ENCODE measurements around the gene NOD1. TPM values are rescaled to one million over a fixed set of nuclear protein-coding genes. Genes with fewer than 3 reads are reported as not detected.
"Not testable (repeated sequence)": the region's sequence is repeated elsewhere in the genome, so short reads cannot be mapped to it uniquely, and the experiment has no call there.

NOD1 gene
- total RNA-seq, 2 experiments from 2014 or later = 12.8 to 14.0 TPM

GRCh38 chr7:30389791-30390190, 88.8 kb downstream of the NOD1 start:
- H3K27ac Mint-ChIP-seq = no peak overlapping the region
- H3K4me3 Mint-ChIP-seq = no peak overlapping the region
- no peaks in the 10 kb centered on the region for H3K9me3 Mint-ChIP-seq
- H3K36me3 Mint-ChIP-seq = no peaks in the 10 kb centered on the region
- H3K4me1 Mint-ChIP-seq (ENCODE audit: low read depth) = no peaks in the 10 kb centered on the region
- intact Hi-C loops (cut with micrococcal nuclease) = no loop called here
- no peak for DNase-seq
- no peaks in the 10 kb centered on the region for H3K27me3 Mint-ChIP-seq
- POLR2A ChIA-PET = no interaction called here
- CTCF ChIA-PET = no interaction called here

DNA sequence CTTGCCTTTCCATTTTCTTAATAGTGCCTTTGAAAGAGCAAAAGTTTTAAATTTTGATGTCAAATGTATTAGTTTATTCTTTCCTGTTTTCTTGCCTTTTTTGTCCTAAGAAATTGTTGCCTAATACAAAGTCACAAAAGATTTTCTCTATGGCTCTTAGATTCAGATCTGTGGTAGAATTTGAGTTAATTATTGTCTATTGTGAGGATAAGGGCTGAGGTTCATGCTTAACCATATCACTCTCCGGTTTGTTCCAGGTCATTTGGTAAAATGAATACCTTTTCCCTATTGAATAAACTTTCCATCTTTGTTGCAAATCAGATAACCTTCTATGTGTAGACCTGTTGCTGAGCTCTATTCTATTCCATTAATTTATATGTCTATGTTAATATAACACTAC, 96.0 kb downstream of the NOD1 start:
- CTCF ChIA-PET = no interaction called here
- peaks cover 12% of the 10 kb centered on the region for H3K9me3 Mint-ChIP-seq
- POLR2A ChIA-PET = no interaction called here
- H3K27ac Mint-ChIP-seq = no peak overlapping the region
- no peak overlapping the region for H3K4me3 Mint-ChIP-seq
- DNase-seq = no peak
- no peaks in the 10 kb centered on the region for H3K27me3 Mint-ChIP-seq
- intact Hi-C loops (cut with micrococcal nuclease) = no loop called here
- H3K4me1 Mint-ChIP-seq (ENCODE audit: low read depth) = no peaks in the 10 kb centered on the region
- H3K36me3 Mint-ChIP-seq = no peaks in the 10 kb centered on the region

- POLR2A ChIA-PET; H3K4me3 Mint-ChIP-seq; H3K27me3 Mint-ChIP-seq; DNase-seq; CTCF ChIA-PET; H3K27ac Mint-ChIP-seq; H3K36me3 Mint-ChIP-seq; H3K4me1 Mint-ChIP-seq (ENCODE audit: low read depth); intact Hi-C loops (cut with micrococcal nuclease): not testable (repeated sequence)
- peaks cover 12% of the 10 kb centered on the region for H3K9me3 Mint-ChIP-seq
Measured at GRCh38 chr7:30380824-30381223, 97.8 kb downstream of the NOD1 start.

DNA sequence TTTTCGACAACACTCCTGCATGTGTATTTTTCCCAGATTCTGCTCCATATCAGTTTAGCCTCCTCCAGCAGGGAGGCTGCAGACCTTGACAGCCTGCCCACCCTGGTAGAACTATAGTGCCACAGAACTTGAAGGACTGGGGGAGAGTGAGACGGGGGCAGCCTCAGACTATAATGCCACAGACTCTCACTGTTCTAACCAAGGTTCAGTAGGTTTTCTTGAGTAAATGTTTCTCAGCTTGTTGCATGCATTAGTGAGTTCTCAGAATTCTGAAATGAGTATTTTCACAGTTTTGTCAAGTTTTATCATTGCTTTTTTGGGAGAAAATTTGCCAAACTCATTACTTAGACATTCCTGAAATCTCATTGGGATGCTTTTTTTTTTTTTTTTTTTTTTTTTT, 98.3 kb downstream of the NOD1 start:
- Mint-ChIP-seq H3K36me3 (no peaks in the 10 kb centered on the region), H3K4me1 (ENCODE audit: low read depth) (no peaks in the 10 kb centered on the region), H3K9me3 (peaks cover 12% of the 10 kb centered on the region), H3K27ac (no peak overlapping the region), H3K27me3 (no peaks in the 10 kb centered on the region), H3K4me3 (no peak overlapping the region)
- POLR2A ChIA-PET = no interaction called here
- intact Hi-C loops (cut with micrococcal nuclease) = no loop called here
- CTCF ChIA-PET = no interaction called here
- DNase-seq = no peak

DNA sequence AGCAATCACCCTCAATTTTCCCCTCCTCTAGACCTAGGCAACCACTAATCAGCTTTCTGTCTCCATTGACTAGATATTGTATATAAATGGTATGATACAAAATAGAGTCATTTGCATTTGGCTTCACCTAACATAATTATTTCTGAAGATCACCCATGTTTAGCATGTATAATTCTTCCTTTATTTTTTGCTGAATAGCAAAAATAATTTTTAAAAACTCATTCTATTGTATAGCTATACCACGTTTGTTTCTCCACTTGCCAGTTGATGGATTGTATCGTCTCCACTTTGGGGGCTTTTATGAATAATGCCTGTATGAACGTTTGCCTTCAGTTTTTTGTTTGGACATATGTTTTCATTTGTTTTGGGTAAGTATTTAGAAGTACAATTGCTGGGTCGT, 98.8 kb downstream of the NOD1 start:
- Mint-ChIP-seq H3K9me3 (peaks cover 12% of the 10 kb centered on the region), H3K27me3 (no peaks in the 10 kb centered on the region), H3K36me3 (no peaks in the 10 kb centered on the region), H3K4me1 (ENCODE audit: low read depth) (no peaks in the 10 kb centered on the region), H3K27ac (no peak overlapping the region), H3K4me3 (no peak overlapping the region)
- ChIA-PET POLR2A (no interaction called here), CTCF (no interaction called here)
- intact Hi-C loops (cut with micrococcal nuclease) = no loop called here
- no peak for DNase-seq

GRCh38 chr7:30379131-30379530, 99.5 kb downstream of the NOD1 start:
- intact Hi-C loops (cut with micrococcal nuclease) = no loop called here
- Mint-ChIP-seq H3K4me3 (no peak overlapping the region), H3K9me3 (peaks cover 12% of the 10 kb centered on the region), H3K27ac (no peak overlapping the region), H3K36me3 (no peaks in the 10 kb centered on the region), H3K27me3 (no peaks in the 10 kb centered on the region), H3K4me1 (ENCODE audit: low read depth) (no peaks in the 10 kb centered on the region)
- CTCF ChIA-PET = no interaction called here
- POLR2A ChIA-PET = no interaction called here
- no peak for DNase-seq

DNA sequence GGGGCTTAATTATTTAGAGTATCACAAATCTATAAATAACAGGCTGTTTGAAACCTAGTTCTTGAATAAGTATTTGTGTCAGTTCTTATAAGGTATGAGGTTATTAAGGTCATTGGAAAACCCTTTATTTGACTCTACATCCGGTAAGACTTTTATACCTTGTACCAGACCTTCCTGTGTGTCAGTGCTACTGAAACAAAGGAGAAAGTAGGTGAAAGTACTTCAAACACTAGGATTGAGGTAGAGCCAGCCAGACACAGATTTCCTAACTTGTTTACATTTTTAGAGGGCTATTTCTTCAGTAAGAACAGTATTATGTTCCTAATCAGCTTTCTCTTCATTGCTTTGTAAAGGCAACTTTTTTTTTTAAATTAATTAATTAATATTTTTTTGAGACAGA, 100.3 kb downstream of the NOD1 start:
- no peak for DNase-seq
- Mint-ChIP-seq H3K4me3 (no peak overlapping the region), H3K9me3 (peaks cover 10% of the 10 kb centered on the region), H3K27ac (no peak overlapping the region), H3K36me3 (no peaks in the 10 kb centered on the region), H3K27me3 (no peaks in the 10 kb centered on the region), H3K4me1 (ENCODE audit: low read depth) (no peaks in the 10 kb centered on the region)
- CTCF ChIA-PET = no interaction called here
- POLR2A ChIA-PET = no interaction called here
- intact Hi-C loops (cut with micrococcal nuclease) = no loop called here

Other genes starting within 250 kb of the NOD1 start
- gene ZNRF2, start 194.2 kb downstream of the NOD1 start, total RNA-seq = 10 to 100 TPM in 1 of 2 experiments, 1 to 10 TPM in 1; 9.6 to 10.5 TPM
- 10 to 100 TPM; 60.5 to 68.0 TPM for gene GGCT, start 26.0 kb upstream of the NOD1 start, total RNA-seq
- 100 to 1,000 TPM; 345 to 368 TPM for gene GARS1, start 116.1 kb upstream of the NOD1 start, total RNA-seq
- under 1 TPM in 1 of 2 experiments, not detected in 1; 0.07 TPM for gene CRHR2, start 203.7 kb upstream of the NOD1 start, total RNA-seq

Measured in activated CD4-positive, alpha-beta memory T cell treated with anti-CD3 and anti-CD28 coated beads for 36 hours (primary cell).